HuH-7.5 (cell line): ENCODE results near the gene GALNT1.

Experiments
- DNase-seq: peaks from one replicate; pipeline ENCODE4 v3.0.0; 2011; ENCODE audit warnings: low spot score

The GALNT1 gene

GRCh38 chr18:35582899-35583558 lies 1.5 kb downstream of the GALNT1 start:
- DNase-seq, result no peak

GRCh38 chr18:35584735-35585134 lies 3.2 kb downstream of the GALNT1 start:
- DNase-seq, result no peak

GRCh38 chr18:35585608-35586007 lies 4.1 kb downstream of the GALNT1 start:
- no peak for DNase-seq

GRCh38 chr18:35588122-35588521 lies 6.6 kb downstream of the GALNT1 start:
- DNase-seq, result no peak

- DNase-seq, result no peak
These were observed 7.5 kb downstream of the GALNT1 start for GRCh38 chr18:35588995-35589394.

DNA sequence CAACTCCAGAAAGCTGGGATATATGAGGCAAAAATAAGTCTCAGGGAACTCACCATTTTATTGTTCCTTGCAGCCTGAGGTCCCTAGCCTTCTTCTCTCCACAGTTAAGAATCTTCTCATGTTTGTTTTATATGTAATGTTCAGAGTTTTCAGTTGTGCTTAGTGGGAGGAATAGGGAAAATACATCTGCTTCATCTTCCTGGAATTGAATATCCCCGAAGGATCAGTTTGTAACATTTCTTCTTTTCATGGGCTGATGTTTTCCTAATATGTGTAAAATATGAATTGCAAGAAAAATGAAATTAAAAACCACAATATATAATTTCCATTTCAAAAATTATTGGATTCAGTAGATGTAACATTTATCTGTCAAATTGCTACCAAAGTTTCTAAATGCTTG lies 8.0 kb downstream of the GALNT1 start:
- no peak for DNase-seq

DNA sequence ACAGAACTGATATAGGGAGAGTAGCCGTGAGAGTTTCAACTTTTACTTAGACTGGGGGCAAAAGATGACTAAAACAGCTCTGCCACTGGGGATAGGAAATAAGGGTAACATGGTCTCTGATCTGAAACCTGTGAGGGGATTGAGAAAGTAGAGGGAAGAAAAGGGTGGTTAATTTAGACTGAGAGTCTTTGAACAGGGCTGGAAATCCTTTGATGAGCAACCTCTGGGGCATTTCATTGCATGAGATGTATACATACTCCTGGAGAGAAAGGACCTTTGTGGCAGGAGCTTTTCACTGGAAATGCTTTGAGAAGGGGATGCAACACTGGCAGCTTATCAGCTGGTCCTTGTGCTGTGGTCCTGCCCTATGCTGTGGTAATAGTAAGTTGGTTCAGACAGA lies 9.4 kb downstream of the GALNT1 start:
- DNase-seq, result no peak

DNA sequence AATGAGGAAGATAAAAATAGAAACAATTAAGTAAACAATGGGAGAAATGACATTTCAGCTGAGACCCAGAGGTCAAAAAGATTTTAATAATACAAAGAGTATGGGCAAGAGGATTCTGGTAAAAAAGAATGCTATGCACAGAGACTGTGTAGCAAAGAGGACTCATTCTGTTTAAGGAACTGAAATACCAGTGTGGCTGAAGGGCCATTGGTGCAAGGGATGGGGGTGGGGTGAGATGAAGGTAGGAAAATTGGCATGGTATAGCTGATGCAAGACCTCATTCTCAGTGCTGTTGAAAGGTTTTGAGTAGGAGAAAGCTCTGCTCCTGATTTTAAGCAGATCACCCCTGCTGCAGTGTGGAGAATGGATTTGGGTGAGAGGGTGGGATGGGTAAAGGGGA lies 10.8 kb downstream of the GALNT1 start:
- DNase-seq, result no peak

GRCh38 chr18:35593859-35594258 lies 12.3 kb downstream of the GALNT1 start:
- no peak for DNase-seq

GRCh38 chr18:35597758-35598157 lies 16.2 kb downstream of the GALNT1 start:
- DNase-seq, result no peak

DNA sequence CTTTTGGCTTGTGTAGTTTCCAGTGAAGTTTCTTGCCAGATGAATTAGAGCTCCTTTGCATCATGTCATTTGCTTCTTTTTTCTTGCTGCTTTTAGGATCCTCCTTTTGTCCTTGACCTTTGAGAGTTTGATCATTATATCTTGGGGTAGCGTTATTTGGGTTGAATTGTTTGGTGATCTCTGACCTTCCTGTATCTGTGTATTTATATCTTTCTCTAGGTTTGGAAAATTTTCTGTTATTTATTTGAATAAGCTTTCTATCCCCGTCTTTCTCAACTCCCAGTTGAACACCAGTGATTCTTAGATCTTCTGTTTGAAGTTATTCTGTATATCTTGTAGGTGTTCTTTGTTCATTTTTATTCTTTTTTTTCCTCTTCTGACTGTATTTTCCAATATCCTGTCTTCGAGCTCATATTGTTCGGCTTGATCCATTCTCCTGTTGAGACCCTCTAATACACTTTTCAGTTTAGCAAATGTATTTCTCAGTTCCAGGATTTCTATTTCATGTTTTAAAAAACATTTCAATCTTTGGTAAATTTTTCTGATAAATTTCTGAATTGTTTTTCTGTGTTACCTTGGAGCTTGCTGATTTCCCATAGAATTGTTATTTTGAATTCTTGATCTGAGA lies 20.8 kb downstream of the GALNT1 start:
- no peak for DNase-seq

DNA sequence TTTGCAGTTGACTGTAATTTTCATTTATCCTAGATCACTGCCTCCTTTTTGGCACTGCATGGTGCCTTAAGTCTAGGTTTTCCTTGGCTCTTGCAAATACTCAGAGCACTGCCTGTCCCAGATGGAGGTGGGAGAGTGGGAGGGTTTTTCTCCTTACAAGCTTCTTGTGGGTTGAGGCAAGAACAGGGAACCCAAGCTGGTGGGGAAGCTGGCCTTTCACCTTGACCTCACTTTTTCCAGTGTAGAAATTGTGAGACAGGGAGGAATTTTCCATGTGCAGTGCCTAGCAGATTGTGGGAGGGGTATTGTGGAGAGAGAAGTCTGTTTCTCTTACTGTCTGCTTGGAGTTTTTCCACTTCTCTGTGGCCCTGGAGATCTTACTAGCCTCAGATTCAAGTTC lies 21.5 kb downstream of the GALNT1 start:
- no peak for DNase-seq

GRCh38 chr18:35603528-35603927 lies 22.0 kb downstream of the GALNT1 start:
- no peak for DNase-seq

DNA sequence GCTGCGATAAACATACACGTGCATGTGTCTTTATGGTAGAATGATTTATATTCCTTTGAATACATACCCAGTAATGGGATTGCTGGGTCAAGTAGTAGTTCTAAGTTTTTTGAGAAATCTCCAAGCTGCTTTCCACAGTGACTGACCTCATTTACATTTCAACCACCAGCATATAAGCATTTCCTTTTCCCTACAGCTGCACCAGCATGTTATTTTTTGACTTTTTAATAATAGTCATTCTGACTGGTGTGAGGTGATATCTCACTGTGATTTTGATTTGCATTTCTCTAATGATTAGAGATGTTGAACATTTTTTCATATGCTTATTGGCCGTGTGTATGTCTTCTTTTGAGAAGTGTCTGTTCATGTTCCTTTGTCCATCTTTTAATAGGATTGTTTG lies 22.8 kb downstream of the GALNT1 start:
- DNase-seq, result no peak

- DNase-seq, result no peak
These were observed 24.3 kb downstream of the GALNT1 start for GRCh38 chr18:35605686-35606417.

- DNase-seq, result no peak
These were observed 27.7 kb downstream of the GALNT1 start for GRCh38 chr18:35609236-35609635.

DNA sequence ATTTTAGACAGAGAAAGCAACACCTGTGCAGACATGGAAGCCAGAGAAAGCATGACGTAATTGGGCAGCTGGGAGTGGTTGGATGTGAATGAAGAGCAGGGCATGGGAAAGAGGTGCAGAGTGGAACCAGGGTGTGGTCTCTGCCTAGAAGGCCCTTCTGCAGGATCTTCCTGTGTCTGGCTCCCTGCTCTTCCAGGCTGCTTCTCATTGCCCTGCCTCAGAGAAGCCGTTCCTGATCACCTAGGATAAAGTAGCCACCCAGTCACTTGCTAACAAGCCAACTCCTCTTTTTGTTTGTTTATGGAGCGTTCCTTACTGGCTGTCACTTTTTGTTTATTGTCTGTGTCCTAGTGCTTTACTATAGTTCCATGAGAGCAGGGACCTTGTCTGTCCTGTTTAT lies 28.5 kb downstream of the GALNT1 start:
- DNase-seq, result no peak

- no peak for DNase-seq
These were observed 29.2 kb downstream of the GALNT1 start for GRCh38 chr18:35610724-35611123.

DNA sequence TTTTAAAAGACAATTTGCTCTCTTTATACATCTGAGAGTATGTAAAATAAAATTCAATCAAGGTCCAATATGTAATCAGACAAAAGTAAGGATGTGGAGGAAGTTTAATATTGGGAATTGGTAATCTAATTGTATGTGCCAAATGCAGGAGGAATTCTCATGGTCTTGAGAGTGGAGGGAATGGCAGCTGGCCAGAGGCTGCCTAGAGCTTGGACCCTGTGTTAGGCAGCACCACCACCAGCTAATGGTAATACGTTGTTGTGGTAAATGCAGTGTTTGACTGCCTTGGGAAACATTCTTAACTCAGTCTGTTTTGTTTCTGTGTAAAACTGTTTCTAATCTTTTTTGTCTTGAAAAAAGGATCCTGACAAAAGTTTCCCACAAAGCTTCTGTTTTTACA lies 30.0 kb downstream of the GALNT1 start:
- no peak for DNase-seq

GRCh38 chr18:35616074-35616473 lies 34.5 kb downstream of the GALNT1 start:
- DNase-seq, result no peak

GRCh38 chr18:35616664-35617423 lies 35.3 kb downstream of the GALNT1 start:
- no peak for DNase-seq

- no peak for DNase-seq
These were observed 36.3 kb downstream of the GALNT1 start for GRCh38 chr18:35617865-35618264.

DNA sequence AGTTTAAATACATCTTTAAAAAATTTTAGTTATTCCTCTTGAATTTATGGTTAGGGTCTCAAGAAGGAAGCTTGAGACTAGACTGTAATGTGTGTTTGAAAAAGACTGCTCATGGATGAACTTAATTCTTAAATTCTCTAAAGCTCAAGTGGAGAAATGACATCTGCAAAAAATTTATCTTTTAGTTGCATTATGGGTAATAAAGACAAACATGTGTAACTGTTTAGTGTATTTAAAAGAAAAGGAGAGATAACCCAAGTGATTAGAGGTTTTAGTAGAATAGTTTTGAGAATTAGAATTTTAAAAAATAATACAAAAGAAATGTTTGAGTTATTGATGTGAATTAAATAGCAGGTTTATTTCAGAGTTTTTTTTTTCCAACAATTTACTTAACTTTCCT lies 36.7 kb downstream of the GALNT1 start:
- no peak for DNase-seq
